HepG2 (cell line): Measurements from ENCODE around the gene SMIM36. TPM values are rescaled to one million over a fixed set of nuclear protein-coding genes. Genes with fewer than 3 reads are reported as not detected.

Experiments
- ATAC-seq: fragments of 200-7000 bp; cut with Tn5 transposase; 3 replicates; pipeline ENCODE4 v1.9.1; 2020; ENCODE audit warnings: mild to moderate bottlenecking, moderate library complexity
- BruUV-seq: library from RNA; stranded (reverse); fragments of 400-500 nt; replicated peaks from 2 replicates; lab custom pipeline; 2021; lab: Mats Ljungman, UMichigan
- CTCF ChIA-PET: fragments of 300-600 bp; formaldehyde crosslinking; extraction: SDS; loops from one replicate; lab custom pipeline; 2021; ENCODE audit warnings: low total read pairs, inconsistent platforms, low intra/inter-chr PET ratio; lab: Yijun Ruan, JAX
- POLR2A ChIA-PET: fragments of 350-600 bp; sonication (Branson Sonifier 250); formaldehyde crosslinking; loops from one replicate; lab custom pipeline; 2020; ENCODE audit warnings: antibody characterized with exemption, inconsistent platforms; lab: Yijun Ruan, JAX
- DNase-seq: peaks from one replicate; pipeline ENCODE4 v3.0.0-alpha.2; 2015; ENCODE audit warnings: low spot score
- FAIRE-seq: peaks from 3 replicates; lab custom pipeline; 2011; peaks lifted over from hg19 to GRCh38; lab: Jason Lieb, UNC
- H2AFZ ChIP-seq: one replicate; pipeline ENCODE4 v1.6.1; 2011; ENCODE audit warnings: low read length, inconsistent platforms
- H3K27ac ChIP-seq: fragments of 300-600 bp; 3 replicates; pipeline ENCODE4 v1.8.0; 2011; ENCODE audit warnings: mixed run types, mild to moderate bottlenecking, mixed read lengths, low read length, inconsistent platforms; ENCODE audit not compliant: insufficient read depth; ENCODE audit errors: extremely low read length
- H3K27me3 ChIP-seq, 2 experiments: fragments of 200-600 bp in 1 of 2; 2 replicates in 1 of 2; 3 replicates in 1 of 2; pipeline versions ENCODE4 v1.6.0 to v1.8.0; 2011; ENCODE audit warnings: low read length in 2 of 2, mild to moderate bottlenecking in 2 of 2, moderate library complexity in 2 of 2, inconsistent platforms in 1 of 2; ENCODE audit not compliant: insufficient read depth in 2 of 2, control insufficient read depth in 1 of 2
- H3K36me3 ChIP-seq, 2 experiments: fragments of 200-600 bp in 1 of 2; replicated peaks in 1 of 2; 2 replicates in 1 of 2; 3 replicates in 1 of 2; pipeline versions ENCODE4 v1.5.1 to v1.8.0; 2011; ENCODE audit warnings: low read length in 2 of 2, inconsistent platforms in 1 of 2; ENCODE audit not compliant: insufficient read depth in 2 of 2, control insufficient read depth in 1 of 2
- H3K4me1 ChIP-seq: 2 replicates; pipeline ENCODE4 v1.5.1; 2012; ENCODE audit warnings: low read length, inconsistent platforms; ENCODE audit not compliant: insufficient read depth
- H3K4me2 ChIP-seq: 2 replicates; pipeline ENCODE4 v1.6.0; 2011; ENCODE audit warnings: low read depth, low read length, inconsistent platforms
- H3K4me3 ChIP-seq, 3 experiments: fragments of 200-600 bp in 1 of 3; sonication (generic), shearing (Covaris generic) in 1 of 3; replicated peaks in 1 of 3; 2 replicates each; pipeline ENCODE4 v1.5.1; 2011 to 2016; ENCODE audit warnings: low read length in 3 of 3, inconsistent platforms in 2 of 3, low read depth in 2 of 3, mild to moderate bottlenecking in 2 of 3, control low read depth in 1 of 3, mixed read lengths in 1 of 3; ENCODE audit not compliant: insufficient read depth in 1 of 3
- H3K79me2 ChIP-seq: one replicate; pipeline ENCODE4 v1.6.1; 2011; ENCODE audit warnings: low read length, inconsistent platforms; ENCODE audit not compliant: insufficient read depth
- H3K9ac ChIP-seq: 2 replicates; pipeline ENCODE4 v1.6.0; 2011; ENCODE audit warnings: mild to moderate bottlenecking, low read depth, low read length, inconsistent platforms; ENCODE audit not compliant: insufficient read depth
- H3K9me3 ChIP-seq: 2 replicates; pipeline ENCODE4 v1.5.1; 2012; ENCODE audit warnings: mild to moderate bottlenecking, low read length
- H4K20me1 ChIP-seq: 2 replicates; pipeline ENCODE4 v1.6.0; 2011; ENCODE audit warnings: inconsistent platforms, mild to moderate bottlenecking, low read length, moderate library complexity; ENCODE audit not compliant: insufficient read depth
- ARID5B ChIP-seq: IDR thresholded peaks from 2 replicates; pipeline ENCODE4 v1.4.0; 2020; ENCODE audit warnings: mild to moderate bottlenecking, missing genetic modification reagents
- BCL6 ChIP-seq: IDR thresholded peaks from 2 replicates; pipeline ENCODE4 v1.6.1; 2016; ENCODE audit warnings: missing genetic modification reagents, missing compliant biosample characterization
- CEBPG ChIP-seq: IDR thresholded peaks from 2 replicates; pipeline ENCODE4 v1.6.1; 2016
- HMG20A ChIP-seq: IDR thresholded peaks from 2 replicates; pipeline ENCODE4 v1.6.1; 2016; ENCODE audit warnings: borderline replicate concordance
- WGBS: methylation state at CpG from one replicate; pipeline ENCODE4 v1.1.6; 2017; ENCODE audit warnings: low lambda C conversion rate; 5-methylcytosine and 5-hydroxymethylcytosine counted together
- in situ Hi-C: cut with HindIII; loops from 2 replicates; pipeline ENCODE4 v1.10.0; 2017; ENCODE audit warnings: low pct_unique_long_range_greater_than_20kb; ENCODE audit not compliant: extremely low pct_ligation_motif_present
- intact Hi-C: fragments of 100-400 bp; cut with micrococcal nuclease; formaldehyde crosslinking; loops from one replicate; pipeline ENCODE4 v1.10.0; 2022; ENCODE audit not compliant: unreplicated experiment
- polyA plus RNA-seq, 8 experiments: library from polyadenylated mRNA; depleted of rRNA in 3 of 8; stranded (reverse) in 7 of 8; unstranded in 1 of 8; fragments of >200 nt; fragmentation: Illumina TruSeq in 4 of 8; extraction: Trizol in 4 of 8; gene quantifications; 2 replicates each; pipeline versions ENCODE4 v1.2.1 to v1.2.3, GENCODE V29; 2011 to 2016; ENCODE audit warnings: low read depth in 4 of 8, missing spikeins in 1 of 8, mixed read lengths in 1 of 8; ENCODE audit not compliant: insufficient read depth in 1 of 8
- total RNA-seq, 5 experiments: library from RNA; depleted of rRNA; stranded (reverse); fragments of >200 nt; fragmentation: Illumina TruSeq; extraction: Trizol; gene quantifications; 2 replicates each; pipeline ENCODE4 v1.2.3, GENCODE V29; 2016; ENCODE audit warnings: low read depth in 1 of 5

SMIM36 gene
- total and polyA plus RNA-seq, 2 of the 13 experiments (the other 11 are each of a cell fraction or from before 2014, with no cell fraction given), result not detected

DNA sequence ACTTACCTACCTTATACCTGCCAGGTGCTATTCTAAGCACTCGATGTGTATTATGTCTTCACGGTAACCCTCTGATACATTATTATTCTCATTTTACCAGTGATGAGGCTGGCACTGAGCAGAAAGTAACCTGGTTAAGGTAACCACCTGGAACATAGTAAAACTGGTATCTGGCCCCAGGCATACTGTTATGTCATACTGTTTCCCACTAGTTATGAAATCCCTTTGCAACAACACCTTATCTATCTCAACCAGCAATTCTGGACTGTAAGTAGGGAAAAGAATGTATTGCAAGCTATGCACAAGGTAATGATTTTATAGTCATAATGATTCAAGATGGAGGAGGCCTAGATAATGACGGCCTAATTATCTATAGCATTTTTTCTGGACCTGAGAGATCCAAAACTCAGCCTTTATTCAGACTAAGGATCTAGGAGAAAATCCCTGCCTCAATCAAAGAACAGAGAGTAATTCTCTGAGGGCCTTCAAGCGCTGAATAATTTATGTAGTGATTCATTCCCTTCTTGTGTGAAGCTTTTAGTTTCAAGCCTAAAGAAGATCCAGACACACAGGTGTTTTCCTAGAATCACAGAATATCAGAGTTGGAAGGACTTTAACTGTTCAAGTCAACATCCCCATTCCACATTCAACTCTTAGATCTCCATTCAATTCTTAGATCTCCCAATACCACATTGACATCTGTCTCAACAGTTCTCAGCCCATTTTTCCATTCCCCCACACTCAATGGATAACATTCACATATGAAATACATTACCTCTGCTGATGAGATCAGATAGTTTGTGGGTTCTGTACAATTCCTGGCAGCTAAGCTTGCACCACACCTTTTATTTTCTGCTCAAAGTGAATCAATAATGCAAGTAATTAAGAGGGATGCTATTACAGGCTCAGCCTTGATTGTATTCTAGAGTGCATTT, 74.8 kb downstream of the SMIM36 start:
- TF ChIP-seq CEBPG (CRISPR knock-in tag) (peak; percentile 43; the same call in 1 of the 2 replicates), ARID5B (CRISPR knock-in tag) (peak; percentile 38; the same call in 1 of the 2 replicates), BCL6 (no peak), HMG20A (CRISPR knock-in tag) (peak; percentile 20; the same call in 1 of the 2 replicates)
- H3K27ac ChIP-seq, result no peak overlapping the region
- ATAC-seq, result no peak
- no peak overlapping the region for H3K4me3 ChIP-seq
- H3K9me3 ChIP-seq, result no peaks in the 10 kb centered on the region
- peaks cover 77% of the 10 kb centered on the region for H3K4me1 ChIP-seq
- ChIA-PET POLR2A (no interaction called here), CTCF (no interaction called here)
- BruUV-seq, result no TSS peak
- no peaks in the 10 kb centered on the region for H4K20me1 ChIP-seq
- no peak overlapping the region for H2AFZ ChIP-seq
- no peaks in the 10 kb centered on the region for H3K79me2 ChIP-seq
- no peak for FAIRE-seq
- no peak for DNase-seq
- H3K27me3 ChIP-seq, result no peaks in the 10 kb centered on the region
- H3K4me2 ChIP-seq, result no peak overlapping the region
- H3K9ac ChIP-seq, result no peak overlapping the region
- WGBS, result 98% methylated on average over 4 of the region's 4 CpGs
- H3K36me3 ChIP-seq, result no peaks in the 10 kb centered on the region
- intact Hi-C loops (no loop called here), in situ Hi-C loops (no loop called here)
